Activated T-cell treated with anti-CD3 and anti-CD28 coated beads for 48 hours (primary cell): ENCODE measurements around the gene SLC16A11.

Experiments used
- DNase-seq: peaks from one replicate; pipeline ENCODE4 v3.0.0-alpha.2; 2020; ENCODE audit warnings: low read depth

Gene SLC16A11

GRCh38 chr17:7025245-7025644, 18.6 kb downstream of the SLC16A11 start:
- DNase-seq: no peak

- DNase-seq: no peak
These were observed 19.5 kb downstream of the SLC16A11 start for GRCh38 chr17:7024402-7024785.

- peak; percentile 91 for DNase-seq
These were observed 20.1 kb downstream of the SLC16A11 start for GRCh38 chr17:7023576-7024401.

- DNase-seq: no peak
These were observed 20.9 kb downstream of the SLC16A11 start, which contains the start of gene BCL6B for GRCh38 chr17:7022781-7023571. BCL6B (plus strand) TSS chr17:7023050; CDS start chr17:7023672, 622 bp downstream.

- peak; percentile 84 for DNase-seq
These were observed 21.7 kb downstream of the SLC16A11 start for GRCh38 chr17:7021993-7022778.

GRCh38 chr17:7020894-7021664, 22.8 kb downstream of the SLC16A11 start:
- DNase-seq: no peak

GRCh38 chr17:7019839-7020519, 23.9 kb downstream of the SLC16A11 start:
- DNase-seq: no peak

GRCh38 chr17:7019367-7019766, 24.5 kb downstream of the SLC16A11 start:
- no peak for DNase-seq

- no peak for DNase-seq
These were observed 25.4 kb downstream of the SLC16A11 start for GRCh38 chr17:7018331-7018964.

- no peak for DNase-seq
These were observed 26.1 kb downstream of the SLC16A11 start for GRCh38 chr17:7017827-7018200.

- DNase-seq: no peak
These were observed 26.7 kb downstream of the SLC16A11 start for GRCh38 chr17:7016886-7017826.

GRCh38 chr17:7016418-7016817, 27.5 kb downstream of the SLC16A11 start:
- DNase-seq: no peak

- peak; percentile 65 for DNase-seq
These were observed 28.6 kb downstream of the SLC16A11 start for GRCh38 chr17:7014995-7015958.

GRCh38 chr17:7014261-7014994, 29.5 kb downstream of the SLC16A11 start:
- DNase-seq: peak; percentile 98

- no peak for DNase-seq
These were observed 32.0 kb downstream of the SLC16A11 start for GRCh38 chr17:7011942-7012254.

GRCh38 chr17:7011415-7011814, 32.5 kb downstream of the SLC16A11 start:
- no peak for DNase-seq

GRCh38 chr17:7010523-7010922, 33.4 kb downstream of the SLC16A11 start:
- DNase-seq: no peak

GRCh38 chr17:7007143-7007542, 36.7 kb downstream of the SLC16A11 start:
- DNase-seq: no peak
